ENCODE results near the gene CPVL.

The CPVL gene

GRCh38 chr7:29154076-29154475 lies 7.7 kb upstream of the CPVL start:
- 93% methylated on average over 2 of the region's 2 CpGs for WGBS

GRCh38 chr7:29150856-29151255 lies 4.5 kb upstream of the CPVL start:
- H3K4me3 ChIP-seq (ENCODE audit: low read length) = no peak overlapping the region
- H3K36me3 ChIP-seq (ENCODE audit: insufficient read depth, low read length) = no peaks in the 10 kb centered on the region
- no peak overlapping the region for H3K9ac ChIP-seq (ENCODE audit: low read depth, low read length)
- peaks cover 5% of the 10 kb centered on the region; the same call in 1 of the 2 replicates for H3K4me1 ChIP-seq (ENCODE audit: insufficient read depth, low read length)
- H3K9me3 ChIP-seq (ENCODE audit: insufficient read depth, low read depth, low read length) = no peaks in the 10 kb centered on the region
- no peak overlapping the region for H3K27ac ChIP-seq (ENCODE audit: low read depth, low read length)
- WGBS = 100% methylated on average over 1 of the region's 2 CpGs
- H3K27me3 ChIP-seq (ENCODE audit: insufficient read depth, low read length) = peaks cover 17% of the 10 kb centered on the region

More at GRCh38 chr7:29154076-29154475, 7.7 kb upstream of the CPVL start:
- no peaks in the 10 kb centered on the region for H3K36me3 ChIP-seq (ENCODE audit: insufficient read depth, low read length)
- H3K4me1 ChIP-seq (ENCODE audit: insufficient read depth, low read length) = peaks cover 12% of the 10 kb centered on the region; the same call in 1 of the 2 replicates
- H3K9ac ChIP-seq (ENCODE audit: low read depth, low read length) = no peak overlapping the region
- no peaks in the 10 kb centered on the region for H3K27me3 ChIP-seq (ENCODE audit: insufficient read depth, low read length)
- H3K9me3 ChIP-seq (ENCODE audit: insufficient read depth, low read depth, low read length) = no peaks in the 10 kb centered on the region
- H3K27ac ChIP-seq (ENCODE audit: low read depth, low read length) = no peak overlapping the region
- H3K4me3 ChIP-seq (ENCODE audit: low read length) = no peak overlapping the region

GRCh38 chr7:29149036-29149435 lies 2.7 kb upstream of the CPVL start:
- Histone ChIP-seq H3K36me3 (ENCODE audit: insufficient read depth, low read length) (no peaks in the 10 kb centered on the region), H3K27ac (ENCODE audit: low read depth, low read length) (no peak overlapping the region), H3K9ac (ENCODE audit: low read depth, low read length) (no peak overlapping the region), H3K9me3 (ENCODE audit: insufficient read depth, low read depth, low read length) (no peaks in the 10 kb centered on the region), H3K4me3 (ENCODE audit: low read length) (no peak overlapping the region), H3K4me1 (ENCODE audit: insufficient read depth, low read length) (peaks cover 10% of the 10 kb centered on the region), H3K27me3 (ENCODE audit: insufficient read depth, low read length) (peaks cover 34% of the 10 kb centered on the region)
- 97% methylated on average over 12 of the region's 12 CpGs for WGBS

GRCh38 chr7:29147821-29148220 lies 1.5 kb upstream of the CPVL start:
- 90% methylated on average over 4 of the region's 4 CpGs for WGBS
- no peak overlapping the region for H3K4me3 ChIP-seq (ENCODE audit: low read length)

GRCh38 chr7:29146888-29147609 lies 712 bp upstream of the CPVL start:
- Histone ChIP-seq H3K4me1 (ENCODE audit: insufficient read depth, low read length) (peaks cover 10% of the 10 kb centered on the region), H3K9me3 (ENCODE audit: insufficient read depth, low read depth, low read length) (no peaks in the 10 kb centered on the region), H3K27ac (ENCODE audit: low read depth, low read length) (no peak overlapping the region), H3K4me3 (ENCODE audit: low read length) (peak overlapping the region; percentile 77), H3K36me3 (ENCODE audit: insufficient read depth, low read length) (no peaks in the 10 kb centered on the region), H3K9ac (ENCODE audit: low read depth, low read length) (peak overlapping the region; percentile 72), H3K27me3 (ENCODE audit: insufficient read depth, low read length) (peaks cover 38% of the 10 kb centered on the region)
- 58% methylated on average over 14 of the region's 14 CpGs for WGBS

More at GRCh38 chr7:29147821-29148220, 1.5 kb upstream of the CPVL start:
- Histone ChIP-seq H3K27me3 (ENCODE audit: insufficient read depth, low read length) (peaks cover 38% of the 10 kb centered on the region), H3K4me1 (ENCODE audit: insufficient read depth, low read length) (peaks cover 10% of the 10 kb centered on the region), H3K36me3 (ENCODE audit: insufficient read depth, low read length) (no peaks in the 10 kb centered on the region), H3K9me3 (ENCODE audit: insufficient read depth, low read depth, low read length) (no peaks in the 10 kb centered on the region), H3K27ac (ENCODE audit: low read depth, low read length) (no peak overlapping the region), H3K9ac (ENCODE audit: low read depth, low read length) (no peak overlapping the region)

GRCh38 chr7:29145553-29146056 lies 732 bp downstream of the CPVL start:
- Histone ChIP-seq H3K36me3 (ENCODE audit: insufficient read depth, low read length) (no peaks in the 10 kb centered on the region), H3K9me3 (ENCODE audit: insufficient read depth, low read depth, low read length) (no peaks in the 10 kb centered on the region), H3K4me3 (ENCODE audit: low read length) (peak overlapping the region; percentile 77), H3K27ac (ENCODE audit: low read depth, low read length) (no peak overlapping the region), H3K27me3 (ENCODE audit: insufficient read depth, low read length) (peaks cover 38% of the 10 kb centered on the region), H3K4me1 (ENCODE audit: insufficient read depth, low read length) (peaks cover 11% of the 10 kb centered on the region), H3K9ac (ENCODE audit: low read depth, low read length) (peak overlapping the region; percentile 72)
- WGBS = 6% methylated on average over 7 of the region's 8 CpGs

GRCh38 chr7:29143751-29144150 lies 2.6 kb downstream of the CPVL start:
- Histone ChIP-seq H3K36me3 (ENCODE audit: insufficient read depth, low read length) (no peaks in the 10 kb centered on the region), H3K27ac (ENCODE audit: low read depth, low read length) (no peak overlapping the region), H3K9ac (ENCODE audit: low read depth, low read length) (no peak overlapping the region), H3K4me1 (ENCODE audit: insufficient read depth, low read length) (peaks cover 16% of the 10 kb centered on the region), H3K9me3 (ENCODE audit: insufficient read depth, low read depth, low read length) (no peaks in the 10 kb centered on the region), H3K27me3 (ENCODE audit: insufficient read depth, low read length) (peaks cover 38% of the 10 kb centered on the region), H3K4me3 (ENCODE audit: low read length) (no peak overlapping the region)
- WGBS = 100% methylated on average over 2 of the region's 2 CpGs

GRCh38 chr7:29142021-29142727 lies 4.2 kb downstream of the CPVL start:
- H3K27ac ChIP-seq (ENCODE audit: low read depth, low read length) = no peak overlapping the region
- H3K4me3 ChIP-seq (ENCODE audit: low read length) = no peak overlapping the region
- H3K36me3 ChIP-seq (ENCODE audit: insufficient read depth, low read length) = no peaks in the 10 kb centered on the region
- 81% methylated on average over 7 of the region's 7 CpGs for WGBS
- H3K27me3 ChIP-seq (ENCODE audit: insufficient read depth, low read length) = peaks cover 34% of the 10 kb centered on the region
- H3K4me1 ChIP-seq (ENCODE audit: insufficient read depth, low read length) = peaks cover 16% of the 10 kb centered on the region
- no peaks in the 10 kb centered on the region for H3K9me3 ChIP-seq (ENCODE audit: insufficient read depth, low read depth, low read length)
- H3K9ac ChIP-seq (ENCODE audit: low read depth, low read length) = no peak overlapping the region

- Histone ChIP-seq H3K36me3 (ENCODE audit: insufficient read depth, low read length) (no peaks in the 10 kb centered on the region), H3K9ac (ENCODE audit: low read depth, low read length) (no peak overlapping the region), H3K4me3 (ENCODE audit: low read length) (no peak overlapping the region), H3K4me1 (ENCODE audit: insufficient read depth, low read length) (peaks cover 10% of the 10 kb centered on the region; the same call in 1 of the 2 replicates), H3K27ac (ENCODE audit: low read depth, low read length) (no peak overlapping the region), H3K27me3 (ENCODE audit: insufficient read depth, low read length) (peaks cover 22% of the 10 kb centered on the region), H3K9me3 (ENCODE audit: insufficient read depth, low read depth, low read length) (no peaks in the 10 kb centered on the region)
- WGBS = 93% methylated on average over 7 of the region's 7 CpGs
Observed at GRCh38 chr7:29140873-29141468, 5.4 kb downstream of the CPVL start.

- peaks cover 11% of the 10 kb centered on the region for H3K27me3 ChIP-seq (ENCODE audit: insufficient read depth, low read length)
- peaks cover 6% of the 10 kb centered on the region; the same call in 1 of the 2 replicates for H3K4me1 ChIP-seq (ENCODE audit: insufficient read depth, low read length)
- H3K9me3 ChIP-seq (ENCODE audit: insufficient read depth, low read depth, low read length) = no peaks in the 10 kb centered on the region
- WGBS = 90% methylated on average over 4 of the region's 4 CpGs
- H3K27ac ChIP-seq (ENCODE audit: low read depth, low read length) = no peak overlapping the region
- H3K36me3 ChIP-seq (ENCODE audit: insufficient read depth, low read length) = no peaks in the 10 kb centered on the region
- H3K4me3 ChIP-seq (ENCODE audit: low read length) = no peak overlapping the region
- no peak overlapping the region for H3K9ac ChIP-seq (ENCODE audit: low read depth, low read length)
Observed at GRCh38 chr7:29139796-29140195, 6.5 kb downstream of the CPVL start.

GRCh38 chr7:29139191-29139590 lies 7.1 kb downstream of the CPVL start:
- H3K9ac ChIP-seq (ENCODE audit: low read depth, low read length) = no peak overlapping the region
- peaks cover 6% of the 10 kb centered on the region; the same call in 1 of the 2 replicates for H3K4me1 ChIP-seq (ENCODE audit: insufficient read depth, low read length)
- no peaks in the 10 kb centered on the region for H3K9me3 ChIP-seq (ENCODE audit: insufficient read depth, low read depth, low read length)
- H3K4me3 ChIP-seq (ENCODE audit: low read length) = no peak overlapping the region
- no peaks in the 10 kb centered on the region for H3K36me3 ChIP-seq (ENCODE audit: insufficient read depth, low read length)
- no peak overlapping the region for H3K27ac ChIP-seq (ENCODE audit: low read depth, low read length)
- 93% methylated on average over 2 of the region's 2 CpGs for WGBS
- peaks cover 5% of the 10 kb centered on the region; the same call in 1 of the 2 replicates for H3K27me3 ChIP-seq (ENCODE audit: insufficient read depth, low read length)

Data from HUES64 (cell line).